Measurements from ENCODE around the gene LAMTOR2. TPM values are rescaled to one million over a fixed set of nuclear protein-coding genes. Genes with fewer than 3 reads are reported as not detected.
A peak's percentile ranks its signal among the peaks of the same experiment; 100 is the strongest.

The LAMTOR2 gene
- total and polyA plus RNA-seq, 9 of the 15 experiments (the other 6 are each of a cell fraction or from before 2014, with no cell fraction given) = 39.0 to 161 (median 74.6) TPM

- TF ChIP-seq BACH1 (tag; IDR thresholded peaks at IDR 0.05) (no peak), ZBTB17 (CRISPR knock-in tag; IDR thresholded peaks at IDR 0.05) (no peak), JUND (IDR thresholded peaks at IDR 0.05; ENCODE audit: borderline replicate concordance, low read depth, low read length) (no peak), JUND (tag; IDR thresholded peaks at IDR 0.05; ENCODE audit: borderline replicate concordance, low read depth, low read length) (no peak), ZNF778 (CRISPR knock-in tag; IDR thresholded peaks at IDR 0.05) (no peak), PCBP1 (IDR thresholded peaks at IDR 0.05; ENCODE audit: low read depth, low read length, poor library complexity, severe bottlenecking) (no peak), ZBTB5 (IDR thresholded peaks at IDR 0.05) (no peak), RNF219 (CRISPR knock-in tag; IDR thresholded peaks at IDR 0.05) (no peak), ZNF764 (CRISPR knock-in tag; IDR thresholded peaks at IDR 0.05; ENCODE audit: low read depth) (no peak), ZNF12 (CRISPR knock-in tag; IDR thresholded peaks at IDR 0.05) (0 out of 2 replicates have a peak, but pooled peaks have one; percentile 52), L3MBTL2 (IDR thresholded peaks at IDR 0.05) (peak; percentile 69), CBX8 (IDR thresholded peaks at IDR 0.05; ENCODE audit: borderline replicate concordance, extremely low read depth, low read depth, low read length, poor library complexity, severe bottlenecking) (no peak), TAF9B (IDR thresholded peaks at IDR 0.05; ENCODE audit: partially characterized antibody) (no peak), CHD2 (IDR thresholded peaks at IDR 0.05; ENCODE audit: low read depth, low read length) (0 out of 2 replicates have a peak, but pooled peaks have one; percentile 11)
- TF ChIP-seq, protein P1, sequence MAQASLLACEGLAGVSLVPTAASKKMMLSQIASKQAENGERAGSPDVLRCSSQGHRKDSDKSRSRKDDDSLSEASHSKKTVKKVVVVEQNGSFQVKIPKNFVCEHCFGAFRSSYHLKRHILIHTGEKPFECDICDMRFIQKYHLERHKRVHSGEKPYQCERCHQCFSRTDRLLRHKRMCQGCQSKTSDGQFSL (CRISPR knock-in tag; IDR thresholded peaks at IDR 0.05) = 0 out of 2 replicates have a peak, but pooled peaks have one; percentile 47
- TF ChIP-seq, protein P1 (tag; IDR thresholded peaks at IDR 0.05) = peak in 1 of 2 experiments; percentile 32; a peak in 1 of 4 replicates
- TF ChIP-seq, protein P2, sequence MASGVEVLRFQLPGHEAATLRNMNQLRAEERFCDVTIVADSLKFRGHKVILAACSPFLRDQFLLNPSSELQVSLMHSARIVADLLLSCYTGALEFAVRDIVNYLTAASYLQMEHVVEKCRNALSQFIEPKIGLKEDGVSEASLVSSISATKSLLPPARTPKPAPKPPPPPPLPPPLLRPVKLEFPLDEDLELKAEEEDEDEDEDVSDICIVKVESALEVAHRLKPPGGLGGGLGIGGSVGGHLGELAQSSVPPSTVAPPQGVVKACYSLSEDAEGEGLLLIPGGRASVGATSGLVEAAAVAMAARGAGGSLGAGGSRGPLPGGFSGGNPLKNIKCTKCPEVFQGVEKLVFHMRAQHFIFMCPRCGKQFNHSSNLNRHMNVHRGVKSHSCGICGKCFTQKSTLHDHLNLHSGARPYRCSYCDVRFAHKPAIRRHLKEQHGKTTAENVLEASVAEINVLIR (CRISPR knock-in tag; IDR thresholded peaks at IDR 0.05) = no peak
- TF ChIP-seq, protein P3, sequence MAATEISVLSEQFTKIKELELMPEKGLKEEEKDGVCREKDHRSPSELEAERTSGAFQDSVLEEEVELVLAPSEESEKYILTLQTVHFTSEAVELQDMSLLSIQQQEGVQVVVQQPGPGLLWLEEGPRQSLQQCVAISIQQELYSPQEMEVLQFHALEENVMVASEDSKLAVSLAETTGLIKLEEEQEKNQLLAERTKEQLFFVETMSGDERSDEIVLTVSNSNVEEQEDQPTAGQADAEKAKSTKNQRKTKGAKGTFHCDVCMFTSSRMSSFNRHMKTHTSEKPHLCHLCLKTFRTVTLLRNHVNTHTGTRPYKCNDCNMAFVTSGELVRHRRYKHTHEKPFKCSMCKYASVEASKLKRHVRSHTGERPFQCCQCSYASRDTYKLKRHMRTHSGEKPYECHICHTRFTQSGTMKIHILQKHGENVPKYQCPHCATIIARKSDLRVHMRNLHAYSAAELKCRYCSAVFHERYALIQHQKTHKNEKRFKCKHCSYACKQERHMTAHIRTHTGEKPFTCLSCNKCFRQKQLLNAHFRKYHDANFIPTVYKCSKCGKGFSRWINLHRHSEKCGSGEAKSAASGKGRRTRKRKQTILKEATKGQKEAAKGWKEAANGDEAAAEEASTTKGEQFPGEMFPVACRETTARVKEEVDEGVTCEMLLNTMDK (IDR thresholded peaks at IDR 0.05; ENCODE audit: borderline replicate concordance, insufficient read depth, low read depth, low read length, poor library complexity, severe bottlenecking) = no peak
Observed at GRCh38 chr1:156081180-156081916, 26.8 kb downstream of the LAMTOR2 start (continued).
